ENCODE results near the gene LYPD3.

DNA sequence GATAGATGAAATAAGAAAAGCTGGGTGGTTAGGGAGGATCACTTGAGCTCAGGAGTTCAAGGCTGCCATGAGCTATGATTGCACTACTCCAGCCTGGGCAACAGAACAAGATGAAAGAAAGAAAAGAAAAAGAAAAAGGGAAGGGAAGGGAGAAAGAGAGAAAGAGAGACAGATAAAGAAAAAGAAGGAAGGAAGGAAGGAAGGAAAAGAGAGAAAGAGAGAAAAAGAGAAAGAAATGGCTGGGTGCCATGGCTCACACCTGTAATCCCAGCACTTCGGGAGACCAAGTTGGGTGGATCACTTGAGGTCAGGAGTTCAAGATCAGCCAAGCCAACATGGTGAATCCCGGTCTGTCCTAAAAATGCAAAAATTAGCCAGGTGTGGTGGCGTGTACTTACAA lies 29.6 kb downstream of the LYPD3 start:
- TF ChIP-seq POLR2AphosphoS5 (IDR thresholded peaks at IDR 0.05; ENCODE audit: low read depth, low read length) (no peak), SIN3A (IDR thresholded peaks at IDR 0.05; ENCODE audit: borderline replicate concordance, insufficient read depth, low read depth, low read length) (no peak), TCF7L2 (IDR thresholded peaks at IDR 0.05; ENCODE audit: low read depth, low read length) (no peak)
- TF ChIP-seq, protein P1, sequence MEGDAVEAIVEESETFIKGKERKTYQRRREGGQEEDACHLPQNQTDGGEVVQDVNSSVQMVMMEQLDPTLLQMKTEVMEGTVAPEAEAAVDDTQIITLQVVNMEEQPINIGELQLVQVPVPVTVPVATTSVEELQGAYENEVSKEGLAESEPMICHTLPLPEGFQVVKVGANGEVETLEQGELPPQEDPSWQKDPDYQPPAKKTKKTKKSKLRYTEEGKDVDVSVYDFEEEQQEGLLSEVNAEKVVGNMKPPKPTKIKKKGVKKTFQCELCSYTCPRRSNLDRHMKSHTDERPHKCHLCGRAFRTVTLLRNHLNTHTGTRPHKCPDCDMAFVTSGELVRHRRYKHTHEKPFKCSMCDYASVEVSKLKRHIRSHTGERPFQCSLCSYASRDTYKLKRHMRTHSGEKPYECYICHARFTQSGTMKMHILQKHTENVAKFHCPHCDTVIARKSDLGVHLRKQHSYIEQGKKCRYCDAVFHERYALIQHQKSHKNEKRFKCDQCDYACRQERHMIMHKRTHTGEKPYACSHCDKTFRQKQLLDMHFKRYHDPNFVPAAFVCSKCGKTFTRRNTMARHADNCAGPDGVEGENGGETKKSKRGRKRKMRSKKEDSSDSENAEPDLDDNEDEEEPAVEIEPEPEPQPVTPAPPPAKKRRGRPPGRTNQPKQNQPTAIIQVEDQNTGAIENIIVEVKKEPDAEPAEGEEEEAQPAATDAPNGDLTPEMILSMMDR (IDR thresholded peaks at IDR 0.05), result no peak
- TF ChIP-seq, protein P2, sequence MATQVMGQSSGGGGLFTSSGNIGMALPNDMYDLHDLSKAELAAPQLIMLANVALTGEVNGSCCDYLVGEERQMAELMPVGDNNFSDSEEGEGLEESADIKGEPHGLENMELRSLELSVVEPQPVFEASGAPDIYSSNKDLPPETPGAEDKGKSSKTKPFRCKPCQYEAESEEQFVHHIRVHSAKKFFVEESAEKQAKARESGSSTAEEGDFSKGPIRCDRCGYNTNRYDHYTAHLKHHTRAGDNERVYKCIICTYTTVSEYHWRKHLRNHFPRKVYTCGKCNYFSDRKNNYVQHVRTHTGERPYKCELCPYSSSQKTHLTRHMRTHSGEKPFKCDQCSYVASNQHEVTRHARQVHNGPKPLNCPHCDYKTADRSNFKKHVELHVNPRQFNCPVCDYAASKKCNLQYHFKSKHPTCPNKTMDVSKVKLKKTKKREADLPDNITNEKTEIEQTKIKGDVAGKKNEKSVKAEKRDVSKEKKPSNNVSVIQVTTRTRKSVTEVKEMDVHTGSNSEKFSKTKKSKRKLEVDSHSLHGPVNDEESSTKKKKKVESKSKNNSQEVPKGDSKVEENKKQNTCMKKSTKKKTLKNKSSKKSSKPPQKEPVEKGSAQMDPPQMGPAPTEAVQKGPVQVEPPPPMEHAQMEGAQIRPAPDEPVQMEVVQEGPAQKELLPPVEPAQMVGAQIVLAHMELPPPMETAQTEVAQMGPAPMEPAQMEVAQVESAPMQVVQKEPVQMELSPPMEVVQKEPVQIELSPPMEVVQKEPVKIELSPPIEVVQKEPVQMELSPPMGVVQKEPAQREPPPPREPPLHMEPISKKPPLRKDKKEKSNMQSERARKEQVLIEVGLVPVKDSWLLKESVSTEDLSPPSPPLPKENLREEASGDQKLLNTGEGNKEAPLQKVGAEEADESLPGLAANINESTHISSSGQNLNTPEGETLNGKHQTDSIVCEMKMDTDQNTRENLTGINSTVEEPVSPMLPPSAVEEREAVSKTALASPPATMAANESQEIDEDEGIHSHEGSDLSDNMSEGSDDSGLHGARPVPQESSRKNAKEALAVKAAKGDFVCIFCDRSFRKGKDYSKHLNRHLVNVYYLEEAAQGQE (IDR thresholded peaks at IDR 0.05; ENCODE audit: insufficient read depth in 1 of 2, low read depth in 2 of 2, low read length in 1 of 2), result no peak

Data from Panc1 (cell line).